HCT116 (cell line): Measurements from ENCODE around the gene ICAM1. TPM values are rescaled to one million over a fixed set of nuclear protein-coding genes. Genes with fewer than 3 reads are reported as not detected.

ENCODE experiments used
- ATAC-seq: fragments of 200-7000 bp; cut with Tn5 transposase; 2 replicates; pipeline ENCODE4 v1.9.1; 2020; ENCODE audit warnings: mild to moderate bottlenecking, moderate library complexity
- BruUV-seq: library from RNA; stranded (reverse); fragments of 400-500 nt; replicated peaks from 2 replicates; lab custom pipeline; 2021; lab: Mats Ljungman, UMichigan
- CTCF ChIA-PET: fragments of 300-600 bp; sonication (Branson Sonifier 250); formaldehyde crosslinking; loops from one replicate; lab custom pipeline; 2021; ENCODE audit warnings: antibody characterized with exemption; lab: Charles Lee
- POLR2A ChIA-PET: fragments of 300-600, 350-600 bp; sonication (Branson Sonifier 250); formaldehyde crosslinking; loops from one replicate; lab custom pipeline; 2021; ENCODE audit warnings: antibody characterized with exemption; lab: Charles Lee
- RAD21 ChIA-PET, 2 experiments: fragments of 300-600 bp; sonication (Branson Sonifier 250); formaldehyde crosslinking; loops; one replicate each; lab custom pipeline; 2023; ENCODE audit warnings: low total read pairs in 2 of 2; ENCODE audit not compliant: uncharacterized antibody in 2 of 2, unreplicated experiment in 2 of 2, low non-redundant PET in 1 of 2; lab: Charles Lee
- DNase-seq: peaks from one replicate; pipeline ENCODE4 v3.0.0-alpha.2; 2010; ENCODE audit warnings: low read depth, low spot score
- H2AFZ ChIP-seq: fragments of 200-600 bp; shearing (Covaris generic), sonication (generic); 2 replicates; pipeline ENCODE4 v1.6.1; 2017; ENCODE audit warnings: low read depth, mixed run types, mixed read lengths, antibody characterized with exemption, low read length; ENCODE audit not compliant: poor library complexity, severe bottlenecking
- H3K27ac ChIP-seq: 2 replicates; pipeline ENCODE4 v1.5.1; 2012; ENCODE audit warnings: low read depth, low read length
- H3K27me3 ChIP-seq: fragments of 200-600 bp; sonication (generic); 2 replicates; pipeline ENCODE4 v1.6.1; 2016; ENCODE audit warnings: mixed run types, low read length, mixed read lengths; ENCODE audit not compliant: insufficient read depth
- H3K36me3 ChIP-seq, 2 experiments: fragments of 200-500 bp in 1 of 2; fragments of 200-600 bp in 1 of 2; sonication (Bioruptor generic) in 1 of 2; sonication (generic) in 1 of 2; 2 replicates each; pipeline versions ENCODE4 v1.5.1 to v1.6.1; 2014 to 2016; ENCODE audit warnings: low read length in 2 of 2, inconsistent platforms in 1 of 2, mixed read lengths in 1 of 2, mixed run types in 1 of 2; ENCODE audit not compliant: insufficient read depth in 2 of 2, control insufficient read depth in 1 of 2
- H3K4me1 ChIP-seq, 2 experiments: fragments of 200-600 bp in 1 of 2; sonication (generic) in 1 of 2; 2 replicates each; pipeline versions ENCODE4 v1.5.1 to v1.6.1; 2012 to 2017; ENCODE audit warnings: low read length in 2 of 2, inconsistent platforms in 1 of 2, mild to moderate bottlenecking in 1 of 2, mixed read lengths in 1 of 2, mixed run types in 1 of 2, moderate library complexity in 1 of 2; ENCODE audit not compliant: insufficient read depth in 2 of 2, control insufficient read depth in 1 of 2
- H3K4me2 ChIP-seq: fragments of 200-600 bp; sonication (generic); 2 replicates; pipeline ENCODE4 v1.6.1; 2017; ENCODE audit warnings: mixed run types, low read length, mixed read lengths
- H3K4me3 ChIP-seq, 2 experiments: fragments of 200-600 bp in 1 of 2; sonication (generic) in 1 of 2; replicated peaks in 1 of 2; 2 replicates each; pipeline ENCODE4 v1.5.1; 2011 to 2016; ENCODE audit warnings: low read length in 2 of 2, control low read depth in 1 of 2, low read depth in 1 of 2, mild to moderate bottlenecking in 1 of 2, mixed read lengths in 1 of 2, mixed run types in 1 of 2
- H3K79me2 ChIP-seq: fragments of 200-600 bp; sonication (generic); 2 replicates; pipeline ENCODE4 v1.6.1; 2017; ENCODE audit warnings: mild to moderate bottlenecking, mixed run types, low read length, moderate library complexity, mixed read lengths; ENCODE audit not compliant: insufficient read depth
- H3K9ac ChIP-seq: fragments of 200-600 bp; sonication (generic); 2 replicates; pipeline ENCODE4 v1.6.1; 2016; ENCODE audit warnings: low read length, mixed read lengths
- H3K9me2 ChIP-seq: fragments of 200-600 bp; sonication (generic), shearing (Covaris generic); 2 replicates; pipeline ENCODE4 v1.6.1; 2017; ENCODE audit warnings: mixed run types, mild to moderate bottlenecking, moderate library complexity; ENCODE audit not compliant: insufficient read depth
- H3K9me3 ChIP-seq, 2 experiments: fragments of 200-500 bp in 1 of 2; fragments of 200-600 bp in 1 of 2; sonication (Bioruptor generic) in 1 of 2; sonication (generic) in 1 of 2; 2 replicates each; pipeline ENCODE4 v1.6.1; 2014 to 2017; ENCODE audit warnings: low read length in 2 of 2, mixed read lengths in 2 of 2, inconsistent platforms in 1 of 2, low read depth in 1 of 2, mild to moderate bottlenecking in 1 of 2, mixed run types in 1 of 2, moderate library complexity in 1 of 2; ENCODE audit not compliant: control insufficient read depth in 1 of 2, insufficient read depth in 1 of 2
- H4K20me1 ChIP-seq: fragments of 200-600 bp; sonication (generic), shearing (Covaris generic); 2 replicates; pipeline ENCODE4 v1.6.1; 2017; ENCODE audit warnings: mixed run types, mild to moderate bottlenecking, moderate library complexity; ENCODE audit not compliant: insufficient read depth
- ATF3 ChIP-seq: IDR thresholded peaks from 2 replicates; pipeline ENCODE4 v1.6.1; 2012
- CBX3 ChIP-seq: IDR thresholded peaks from 2 replicates; pipeline ENCODE4 v1.6.1; 2012; ENCODE audit warnings: low read depth
- CEBPB ChIP-seq: IDR thresholded peaks from 2 replicates; pipeline ENCODE4 v1.6.1; 2012; ENCODE audit warnings: low read depth
- CTCF ChIP-seq, 3 experiments: fragments of 200-600 bp in 1 of 3; sonication (generic) in 1 of 3; IDR thresholded peaks in 2 of 3; conservative IDR thresholded peaks in 1 of 3; 2 replicates each; pipeline ENCODE4 v1.5.1; 2012 to 2017; ENCODE audit warnings: low read depth in 2 of 3, low read length in 2 of 3, antibody characterized with exemption in 1 of 3, borderline replicate concordance in 1 of 3, control low read depth in 1 of 3, mild to moderate bottlenecking in 1 of 3, mixed read lengths in 1 of 3, mixed run types in 1 of 3, moderate library complexity in 1 of 3; ENCODE audit not compliant: insufficient read depth in 1 of 3
- EGR1 ChIP-seq: IDR thresholded peaks from 2 replicates; pipeline ENCODE4 v1.6.1; 2012; ENCODE audit warnings: low read depth
- EZH2phosphoT487 ChIP-seq: fragments of 200-600 bp; IDR thresholded peaks from 2 replicates; pipeline ENCODE4 v1.6.1; 2018; ENCODE audit warnings: antibody characterized with exemption, borderline replicate concordance
- FOSL1 ChIP-seq: IDR thresholded peaks from 2 replicates; pipeline ENCODE4 v1.6.1; 2012; ENCODE audit warnings: low read depth
- JUND ChIP-seq: IDR thresholded peaks from 2 replicates; pipeline ENCODE4 v1.6.1; 2012
- MAX ChIP-seq: IDR thresholded peaks from 2 replicates; pipeline ENCODE4 v1.6.1; 2012
- POLR2A ChIP-seq: IDR thresholded peaks from 2 replicates; pipeline ENCODE4 v1.7.0; 2011; ENCODE audit warnings: borderline replicate concordance; ENCODE audit not compliant: insufficient read depth, insufficient read length; ENCODE audit errors: extremely low read depth
- POLR2AphosphoS5 ChIP-seq: IDR thresholded peaks from 2 replicates; pipeline ENCODE4 v1.6.1; 2011; ENCODE audit warnings: mild to moderate bottlenecking, low read depth, low read length, moderate library complexity
- RAD21 ChIP-seq: IDR thresholded peaks from 2 replicates; pipeline ENCODE4 v1.6.1; 2012; ENCODE audit warnings: low read depth, mild to moderate bottlenecking
- REST ChIP-seq: IDR thresholded peaks from 2 replicates; pipeline ENCODE4 v1.6.1; 2012; ENCODE audit warnings: low read depth
- SIN3A ChIP-seq: IDR thresholded peaks from 2 replicates; pipeline ENCODE4 v1.6.1; 2012; ENCODE audit warnings: low read depth
- SP1 ChIP-seq: IDR thresholded peaks from 2 replicates; pipeline ENCODE4 v1.6.1; 2012; ENCODE audit warnings: low read depth
- TCF7L2 ChIP-seq: IDR thresholded peaks from 2 replicates; pipeline ENCODE4 v1.7.0; 2011; ENCODE audit warnings: borderline replicate concordance, inconsistent platforms; ENCODE audit not compliant: insufficient read depth, insufficient read length; ENCODE audit errors: extremely low read depth
- YY1 ChIP-seq: IDR thresholded peaks from 2 replicates; pipeline ENCODE4 v1.6.1; 2011; ENCODE audit warnings: low read length, low read depth, moderate library complexity, mild to moderate bottlenecking; ENCODE audit not compliant: insufficient replicate concordance; ENCODE audit errors: extremely low read depth
- ZBTB33 ChIP-seq: IDR thresholded peaks from 2 replicates; pipeline ENCODE4 v1.6.1; 2011; ENCODE audit warnings: mild to moderate bottlenecking, low read length, moderate library complexity; ENCODE audit not compliant: insufficient replicate concordance; ENCODE audit errors: extremely low read depth
- ZFX ChIP-seq: fragments of 450-650 bp; IDR thresholded peaks from 2 replicates; pipeline ENCODE4 v1.6.1; 2017
- ZNF274 ChIP-seq: fragments of 200-500 bp; sonication (Bioruptor generic); IDR thresholded peaks from 2 replicates; pipeline ENCODE4 v1.6.1; 2014; ENCODE audit warnings: mild to moderate bottlenecking, low read depth, low read length, inconsistent platforms
- intact Hi-C: fragments of 100-400 bp; cut with micrococcal nuclease; formaldehyde crosslinking; loops from 2 replicates; pipeline ENCODE4 v1.10.0; 2022
- total RNA-seq: library from RNA; stranded (reverse); gene quantifications from one replicate; pipeline ENCODE4 v1.2.1, GENCODE V29; 2021; ENCODE audit not compliant: unreplicated experiment

Gene ICAM1
- total RNA-seq, 1 experiment from 2014 or later, result 5.0 TPM

GRCh38 chr19:10295305-10295846 lies 24.5 kb downstream of the ICAM1 start:
- Histone ChIP-seq H3K27ac (no peak overlapping the region), H3K9ac (no peak overlapping the region), H3K79me2 (peaks cover 14% of the 10 kb centered on the region; the same call in 1 of the 2 replicates), H3K27me3 (no peaks in the 10 kb centered on the region), H2AFZ (no peak overlapping the region), H3K4me2 (no peak overlapping the region), H3K4me1 (peaks cover 9 to 27% of the 10 kb centered on the region in 2 experiments), H4K20me1 (no peaks in the 10 kb centered on the region), H3K36me3 (peaks cover 2 to 23% of the 10 kb centered on the region in 2 experiments; a peak in 2 of 4 replicates), H3K9me3 (no peaks in the 10 kb centered on the region), H3K9me2 (no peaks in the 10 kb centered on the region), H3K4me3 (no peak overlapping the region)
- BruUV-seq, result no TSS peak
- ATAC-seq, result no peak
- ChIA-PET POLR2A (no interaction called here), RAD21 (no interaction called here), CTCF (no interaction called here)
- intact Hi-C loops, result no loop called here
- DNase-seq, result no peak
- TF ChIP-seq CBX3, result no peak
- no peak for TF ChIP-seq YY1
- TF ChIP-seq ATF3, result no peak
- TF ChIP-seq SP1, result no peak
- no peak for TF ChIP-seq POLR2AphosphoS5
- TF ChIP-seq CEBPB, result no peak
- TF ChIP-seq ZFX, result no peak
- no peak for TF ChIP-seq REST
- TF ChIP-seq TCF7L2, result no peak
- TF ChIP-seq POLR2A, result no peak
- no peak for TF ChIP-seq ZNF274
- TF ChIP-seq EZH2phosphoT487, result no peak
- no peak for TF ChIP-seq SIN3A
- TF ChIP-seq JUND, result no peak
- TF ChIP-seq ZBTB33, result no peak
- TF ChIP-seq CTCF (IDR thresholded peaks at IDR 0.05 in 2 of 3, conservative IDR thresholded peaks at IDR 0.05 in 1 of 3; ENCODE audit: borderline replicate concordance in 1 of 3, insufficient read depth in 1 of 3, low read depth in 2 of 3, low read length in 2 of 3), result no peak
- no peak for TF ChIP-seq FOSL1
- TF ChIP-seq EGR1, result no peak
- no peak for TF ChIP-seq MAX
- no peak for TF ChIP-seq RAD21
